GM19397 (cell line): ENCODE results near the gene ZBTB32.
A peak's percentile ranks its signal among the peaks of the same experiment; 100 is the strongest.

Experiments used
- ATAC-seq: cut with Tn5 transposase; IDR thresholded peaks from one replicate; pipeline ENCODE4 v1.9.1; 2021; ENCODE audit warnings: mild to moderate bottlenecking, moderate library complexity; ENCODE audit not compliant: unreplicated experiment

The ZBTB32 gene

GRCh38 chr19:35751839-35752745, 47.7 kb downstream of the ZBTB32 start:
- ATAC-seq, result no peak

DNA sequence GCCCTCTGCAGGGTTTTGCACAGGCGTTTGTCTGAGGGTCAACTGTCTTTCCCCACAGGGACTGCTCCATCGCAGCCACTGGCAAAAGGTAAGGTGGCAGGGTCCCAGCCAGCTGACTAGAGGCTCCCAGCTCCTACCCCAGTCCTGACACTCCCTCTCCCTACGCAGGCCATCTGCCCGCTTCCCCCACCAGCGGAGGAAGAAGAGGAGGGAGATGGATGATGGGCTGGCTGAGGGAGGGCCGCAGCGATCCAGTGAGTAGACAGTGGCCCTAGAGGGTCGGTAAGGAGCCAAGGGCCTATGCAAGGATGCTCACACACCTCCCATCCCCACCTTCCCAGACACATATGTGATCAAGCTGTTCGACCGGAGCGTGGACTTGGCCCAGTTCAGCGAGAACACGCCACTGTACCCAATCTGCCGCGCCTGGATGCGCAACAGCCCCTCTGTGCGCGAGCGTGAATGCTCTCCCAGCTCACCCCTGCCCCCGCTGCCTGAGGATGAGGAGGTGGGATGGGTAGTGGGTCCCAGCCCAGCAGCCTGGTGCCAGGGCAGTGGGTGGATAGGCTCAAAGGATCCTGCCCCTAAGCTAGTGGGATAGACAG, 48.5 kb downstream of the ZBTB32 start:
- ATAC-seq, result no peak

GRCh38 chr19:35753634-35754369, 49.4 kb downstream of the ZBTB32 start:
- ATAC-seq, result no peak

- ATAC-seq, result no peak
Observed at GRCh38 chr19:35754370-35755130, 50.2 kb downstream of the ZBTB32 start.

DNA sequence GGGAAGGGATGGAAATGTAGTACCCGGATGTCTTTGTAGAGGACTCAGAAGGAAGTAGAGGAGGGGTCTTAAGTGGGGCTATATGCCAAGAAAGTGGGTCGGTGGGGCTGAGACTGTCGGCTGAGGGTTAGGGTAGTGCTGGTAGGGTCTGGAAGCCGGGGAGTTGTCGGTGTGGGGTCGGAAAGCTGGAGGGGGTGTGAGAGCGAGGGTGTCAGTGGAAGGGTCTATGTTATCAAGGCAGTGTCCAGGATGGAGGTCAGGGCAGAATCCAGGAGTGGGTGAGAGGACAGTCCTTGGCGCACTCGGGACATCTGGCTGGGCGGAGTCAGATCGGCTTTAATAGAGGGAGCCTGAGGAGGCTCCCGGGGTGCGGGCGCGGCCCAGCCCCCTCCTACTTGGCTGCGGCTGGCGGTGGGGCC, 50.8 kb downstream of the ZBTB32 start:
- ATAC-seq, result no peak

GRCh38 chr19:35755550-35756376, 51.4 kb downstream of the ZBTB32 start:
- no peak for ATAC-seq

GRCh38 chr19:35756377-35757230, 52.2 kb downstream of the ZBTB32 start, which contains the start of gene HSPB6:
Gene HSPB6, minus strand, starts transcription at chr19:35757029. Its CDS starts 21 bp downstream, at chr19:35757008.
- ATAC-seq, result no peak

GRCh38 chr19:35757231-35757748, 52.9 kb downstream of the ZBTB32 start:
- ATAC-seq, result no peak

DNA sequence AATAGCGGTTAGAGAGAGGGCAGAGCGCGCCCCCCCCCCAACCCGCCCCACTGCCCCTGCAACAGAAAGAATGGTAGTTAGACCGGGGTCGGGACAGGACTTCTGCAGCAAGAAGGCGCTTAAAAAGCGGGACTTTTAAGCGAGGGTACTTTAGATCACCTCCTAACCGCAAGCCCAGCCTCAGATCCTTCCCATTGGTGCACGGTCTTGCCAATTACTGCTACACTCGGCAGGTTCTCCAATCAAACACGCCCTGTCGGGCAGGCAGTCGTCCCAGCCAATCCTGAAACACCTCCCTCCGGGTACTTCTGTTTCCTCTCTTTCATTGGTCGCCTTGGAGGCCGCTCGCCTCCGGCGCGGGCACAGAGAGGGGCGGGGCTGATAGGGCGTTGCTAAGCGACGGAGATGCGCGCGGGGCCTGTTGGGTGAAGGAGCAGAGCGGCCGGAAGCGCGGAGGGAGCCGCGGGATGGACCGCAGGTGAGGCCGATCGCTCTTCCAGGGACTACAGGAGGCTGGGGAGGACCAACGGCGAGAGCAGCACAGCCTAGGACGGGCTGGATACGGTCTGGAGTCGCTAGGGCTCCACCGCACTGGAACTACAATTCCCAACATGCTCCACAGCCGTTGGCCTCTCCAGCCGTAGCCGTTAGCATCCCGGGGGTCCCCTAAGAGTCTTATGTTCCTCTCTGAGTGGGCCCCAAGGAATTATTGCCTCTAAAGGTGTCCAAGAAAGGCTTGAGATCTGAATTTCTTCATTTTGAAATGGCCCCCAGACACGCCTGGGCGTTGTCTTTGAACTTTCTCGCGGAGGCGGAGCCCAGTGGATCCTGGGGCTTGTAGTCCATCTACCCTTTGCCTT, 53.6 kb downstream of the ZBTB32 start, which contains the start of gene PROSER3:
PROSER3 (plus strand) TSS at position 428 of the 860 bp plus-strand sequence; CDS start at position 468, 40 bp downstream.
- peak; percentile 93 for ATAC-seq

DNA sequence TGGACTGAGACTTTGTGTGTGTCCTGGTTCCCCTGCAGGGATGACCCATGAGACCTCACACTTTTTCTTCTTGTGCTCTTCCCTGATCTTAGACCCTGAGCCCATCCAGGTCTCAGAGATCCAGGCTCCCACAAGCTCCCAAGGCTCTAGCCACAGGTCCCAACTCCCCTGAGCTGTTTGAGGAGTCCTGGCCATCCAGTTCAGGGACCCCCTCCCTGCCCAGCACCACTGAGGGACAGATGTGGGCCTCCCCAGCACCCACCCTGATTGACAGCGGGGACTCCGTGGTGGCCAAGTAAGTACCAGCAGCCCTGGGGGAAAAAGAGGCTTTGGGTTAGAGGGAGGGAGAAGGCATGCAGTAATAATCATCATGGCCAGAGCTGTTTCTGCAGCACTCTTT, 55.3 kb downstream of the ZBTB32 start:
- ATAC-seq, result no peak

DNA sequence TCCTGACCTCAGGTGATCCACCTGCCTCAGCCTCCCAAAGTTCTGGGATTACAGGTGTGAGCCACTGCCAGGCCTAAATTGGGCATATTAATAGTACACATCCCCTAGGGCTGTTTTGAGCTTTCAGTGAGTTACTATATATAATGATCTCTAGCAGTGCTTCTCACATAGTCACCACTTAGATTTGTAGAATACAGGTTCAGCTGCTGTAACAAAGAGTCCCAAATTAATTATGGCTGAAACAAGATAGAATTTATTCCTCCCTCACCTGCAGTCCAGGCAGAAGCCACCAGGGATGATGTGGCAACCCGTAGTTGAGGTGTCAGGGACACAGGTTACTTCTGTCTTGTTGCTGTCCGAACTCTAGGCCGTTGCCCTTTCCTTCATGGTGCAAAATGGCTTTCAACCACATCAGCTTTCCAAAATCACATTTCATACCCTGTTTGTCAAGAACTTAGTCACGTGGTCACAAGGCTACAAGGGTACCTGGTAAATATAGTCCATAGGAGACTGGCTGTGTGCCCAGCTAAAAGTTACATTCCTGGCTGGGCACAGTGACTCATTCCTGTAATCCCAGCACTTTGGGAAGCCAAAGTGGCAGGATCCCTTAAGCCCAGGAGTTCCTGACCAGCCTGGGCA, 56.5 kb downstream of the ZBTB32 start:
- ATAC-seq, result no peak

DNA sequence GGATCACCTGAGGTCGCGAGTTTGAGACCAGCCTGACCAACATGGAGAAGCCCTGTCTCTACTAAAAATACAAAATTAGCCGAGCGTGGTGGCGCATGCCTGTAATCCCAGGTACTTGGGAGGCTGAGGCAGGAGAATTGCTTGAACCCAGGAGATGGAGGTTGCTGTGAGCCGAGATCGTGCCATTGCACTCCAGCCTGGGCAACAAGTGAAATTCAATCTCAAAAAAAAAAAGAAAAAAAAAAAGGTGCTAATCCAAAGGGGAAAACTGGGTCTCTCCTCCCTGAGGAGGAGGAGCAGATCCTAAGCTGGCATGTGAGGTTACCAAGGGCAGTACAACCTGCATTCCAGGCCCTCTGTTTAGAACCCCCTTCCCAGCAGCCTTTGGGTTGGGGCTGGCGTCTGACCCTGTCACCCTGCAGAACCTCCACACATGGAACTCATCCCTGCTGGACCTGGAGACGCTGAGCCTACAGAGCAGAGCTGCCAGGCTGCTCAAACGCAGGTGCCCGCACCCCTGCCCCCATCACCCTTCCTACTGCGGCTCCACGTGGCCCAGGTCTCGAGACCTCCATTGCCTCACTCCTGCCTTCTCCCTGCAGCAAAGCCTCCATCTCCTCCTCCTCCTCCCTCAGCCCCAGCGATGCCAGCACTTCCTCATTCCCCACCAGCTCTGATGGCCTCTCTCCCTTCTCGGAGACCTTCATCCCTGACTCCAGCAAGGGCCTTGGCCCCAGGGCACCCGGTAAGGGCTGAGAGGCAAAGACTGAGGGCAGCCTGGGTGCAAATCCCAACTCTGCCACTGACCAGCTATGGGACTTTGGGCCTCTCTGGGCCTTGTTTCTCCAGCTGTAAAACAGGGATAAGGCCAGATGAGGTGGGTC, 60.3 kb downstream of the ZBTB32 start:
- ATAC-seq, result no peak
